ENCODE data around the gene KIF16B. TPM values are rescaled to one million over a fixed set of nuclear protein-coding genes. Genes with fewer than 3 reads are reported as not detected.

Gene KIF16B
- total and polyA plus RNA-seq, 8 donors, result 5.0 to 59.8 (median 24.2) TPM

- peaks cover 0 to 15% (median 0%) of the 10 kb centered on the region in 4 donors for H3K36me3 ChIP-seq
- H3K4me3 ChIP-seq, result no peak overlapping the region
- H3K4me1 ChIP-seq, result no peaks in the 10 kb centered on the region
- TF ChIP-seq CTCF (IDR thresholded peaks at IDR 0.05) (no peak), POLR2A (IDR thresholded peaks at IDR 0.05) (no peak)
- no peaks in the 10 kb centered on the region for H3K27me3 ChIP-seq
- intact Hi-C loops (cut with DNase I; ENCODE audit: low total_unique reads), result no loop called here
- no peak for DNase-seq
- 93 to 97% (median 95%) methylated on average over 7 of the region's 7 CpGs for WGBS, 5 donors
- H3K9me3 ChIP-seq, result peaks cover 0 to 4% (median 0%) of the 10 kb centered on the region in 4 donors
- no peak overlapping the region for H3K27ac ChIP-seq
These were observed 135.8 kb downstream of the KIF16B start for GRCh38 chr20:16437387-16437996.

- H3K4me1 ChIP-seq, result no peaks in the 10 kb centered on the region
- TF ChIP-seq CTCF (IDR thresholded peaks at IDR 0.05), result peak in 4 of 7 experiments; percentile 9 to 47 (median 41)
- no peak for TF ChIP-seq EP300 (IDR thresholded peaks at IDR 0.05)
- no peak overlapping the region for H3K27ac ChIP-seq
- H3K27me3 ChIP-seq, result no peaks in the 10 kb centered on the region
- no peak overlapping the region for H3K4me3 ChIP-seq
- H3K36me3 ChIP-seq, result peaks cover 0 to 25% (median 9%) of the 10 kb centered on the region in 4 donors
- no peaks in the 10 kb centered on the region for H3K9me3 ChIP-seq
- 71 to 78% (median 75%) methylated on average over 10 of the region's 10 CpGs for WGBS, 5 donors
- intact Hi-C loops (cut with DNase I; ENCODE audit: low total_unique reads), result no loop called here
- DNase-seq, result peak; percentile 38 to 57
These were observed 139.1 kb downstream of the KIF16B start for GRCh38 chr20:16434062-16434664.

- WGBS, 5 donors, result 71 to 86% (median 84%) methylated on average over 2 of the region's 2 CpGs
These were observed 140.0 kb downstream of the KIF16B start for GRCh38 chr20:16433293-16433580.

GRCh38 chr20:16432466-16433292 is 140.6 kb downstream of the KIF16B start:
- 93 to 97% (median 96%) methylated on average over 8 of the region's 8 CpGs for WGBS, 5 donors
- intact Hi-C loops (cut with DNase I; ENCODE audit: low total_unique reads), result no loop called here

More at GRCh38 chr20:16433293-16433580, 140.0 kb downstream of the KIF16B start:
- Histone ChIP-seq H3K9me3 (no peaks in the 10 kb centered on the region), H3K4me3 (no peak overlapping the region), H3K36me3 (peaks cover 0 to 33% (median 18%) of the 10 kb centered on the region in 4 donors), H3K4me1 (no peaks in the 10 kb centered on the region), H3K27ac (no peak overlapping the region), H3K27me3 (no peaks in the 10 kb centered on the region)
- no peak for TF ChIP-seq POLR2A (IDR thresholded peaks at IDR 0.05)
- no peak for TF ChIP-seq POLR2AphosphoS5 (IDR thresholded peaks at IDR 0.05)
- TF ChIP-seq CTCF (IDR thresholded peaks at IDR 0.05), result no peak
- no peak for TF ChIP-seq EP300 (IDR thresholded peaks at IDR 0.05)
- intact Hi-C loops (cut with DNase I; ENCODE audit: low total_unique reads), result no loop called here
- DNase-seq, result peak in 1 of 2 donors; percentile 16

More at GRCh38 chr20:16432466-16433292, 140.6 kb downstream of the KIF16B start:
- H3K27ac ChIP-seq, result no peak overlapping the region
- TF ChIP-seq CTCF (IDR thresholded peaks at IDR 0.05) (no peak), POLR2AphosphoS5 (IDR thresholded peaks at IDR 0.05) (no peak), EP300 (IDR thresholded peaks at IDR 0.05) (no peak), POLR2A (IDR thresholded peaks at IDR 0.05) (no peak)
- H3K27me3 ChIP-seq, result no peaks in the 10 kb centered on the region
- H3K9me3 ChIP-seq, result no peaks in the 10 kb centered on the region
- no peaks in the 10 kb centered on the region for H3K4me1 ChIP-seq
- peaks cover 0 to 33% (median 24%) of the 10 kb centered on the region in 4 donors for H3K36me3 ChIP-seq
- DNase-seq, result no peak
- no peak overlapping the region for H3K4me3 ChIP-seq

Data from stomach (tissue), 9 donors.